Measurements from ENCODE around the gene RXFP1.

The RXFP1 gene

DNA sequence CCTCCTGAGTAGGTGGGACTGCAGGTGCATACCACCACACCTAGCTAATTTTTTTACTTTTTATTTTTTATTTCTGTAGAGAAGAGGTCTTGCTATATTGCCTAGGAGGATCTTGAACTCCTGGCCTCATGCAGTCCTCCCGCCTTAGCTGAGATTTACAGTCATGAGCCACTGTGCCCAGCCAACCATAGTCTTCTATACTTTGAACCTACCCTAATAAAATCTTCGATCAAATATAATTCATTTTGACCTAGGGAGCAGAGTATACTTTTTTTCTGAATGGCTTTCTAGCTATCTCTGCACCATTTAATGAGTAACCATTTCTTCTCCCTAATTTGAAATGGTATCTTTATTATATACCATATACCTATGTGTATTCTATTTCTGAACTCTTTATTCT, 157.1 kb downstream of the RXFP1 start:
- DNase-seq: no peak

DNA sequence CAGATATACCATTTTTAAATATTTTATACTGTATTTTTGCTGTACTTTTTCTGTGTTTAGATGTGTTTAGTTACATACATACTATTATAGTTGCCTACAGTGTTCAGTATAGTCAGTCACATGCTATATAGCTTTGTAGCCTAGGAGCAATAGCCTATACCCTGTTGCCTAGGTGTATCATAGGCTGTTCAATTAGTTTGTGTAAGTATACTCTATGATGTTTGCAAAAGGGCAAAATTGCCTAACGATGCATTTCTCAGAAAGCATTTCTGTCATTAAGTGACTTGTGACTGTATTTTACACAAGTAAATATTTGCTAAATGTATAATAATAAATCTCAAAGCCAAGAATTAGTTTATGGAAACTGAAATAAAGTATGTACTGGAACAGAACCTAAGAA, 159.9 kb downstream of the RXFP1 start:
- DNase-seq: no peak

DNA sequence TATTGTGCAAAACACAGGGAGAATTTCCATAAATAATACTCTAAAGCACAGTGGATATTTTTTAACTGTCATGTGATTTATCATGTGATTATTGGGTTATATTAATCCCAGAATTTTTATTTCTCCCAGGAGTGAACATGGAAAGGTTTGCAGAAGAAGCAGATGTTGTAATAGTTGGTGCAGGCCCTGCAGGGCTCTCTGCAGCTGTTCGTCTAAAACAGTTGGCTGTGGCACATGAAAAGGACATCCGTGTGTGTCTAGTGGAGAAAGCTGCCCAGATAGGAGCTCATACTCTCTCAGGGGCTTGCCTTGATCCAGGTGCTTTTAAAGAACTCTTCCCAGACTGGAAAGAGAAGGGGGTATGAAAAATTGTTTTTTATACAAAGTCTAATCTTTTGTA, 160.4 kb downstream of the RXFP1 start:
- no peak for DNase-seq

GRCh38 chr4:158688813-158689212, 167.1 kb downstream of the RXFP1 start:
- no peak for DNase-seq

Data from HCEC 1CT (cell line).